Adrenal gland (tissue), 5 donors: ENCODE measurements around the gene HSD3B2.

Source experiments
- POLR2A ChIP-seq, 2 donors: fragments of 450-650 bp; IDR thresholded peaks; one replicate each; pipeline ENCODE4 v1.6.1; 2017; ENCODE audit warnings: antibody characterized with exemption in 2 of 2, mild to moderate bottlenecking in 2 of 2, moderate library complexity in 1 of 2
- TF ChIP-seq, protein P1 (sequence below), 6 experiments: fragments of 450-650 bp in 4 of 6; fragments of 200-600 bp in 2 of 6; sonication (generic) in 1 of 6; IDR thresholded peaks; 1 replicate in 5 of 6; 2 replicates in 1 of 6; pipeline versions ENCODE4 v1.5.1 to v1.8.0; 2016 to 2021; ENCODE audit warnings: antibody characterized with exemption in 6 of 6, mild to moderate bottlenecking in 2 of 6, moderate library complexity in 1 of 6
- donor health status: DM: no; HTN: no; CAD: no.

DNA sequence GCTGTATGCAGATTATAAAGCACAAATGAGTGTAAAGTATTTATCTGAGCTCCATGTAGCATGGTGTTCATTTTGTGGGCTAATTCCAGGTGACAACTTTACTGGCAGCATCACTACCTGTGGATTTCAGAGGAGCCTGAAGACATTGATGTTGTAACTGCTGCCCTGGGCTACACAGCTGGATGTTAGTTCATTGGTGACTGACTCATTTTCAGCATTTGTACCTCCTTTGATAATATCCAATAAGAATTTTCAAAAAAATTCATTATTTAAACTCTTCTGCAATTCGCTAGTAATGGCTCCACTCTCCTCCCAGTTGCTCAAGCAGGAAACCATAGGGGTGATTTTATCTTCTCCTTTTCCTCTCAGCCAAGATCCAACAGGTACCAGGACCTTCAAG, 54.8 kb downstream of the HSD3B2 start:
- TF ChIP-seq, protein P1, sequence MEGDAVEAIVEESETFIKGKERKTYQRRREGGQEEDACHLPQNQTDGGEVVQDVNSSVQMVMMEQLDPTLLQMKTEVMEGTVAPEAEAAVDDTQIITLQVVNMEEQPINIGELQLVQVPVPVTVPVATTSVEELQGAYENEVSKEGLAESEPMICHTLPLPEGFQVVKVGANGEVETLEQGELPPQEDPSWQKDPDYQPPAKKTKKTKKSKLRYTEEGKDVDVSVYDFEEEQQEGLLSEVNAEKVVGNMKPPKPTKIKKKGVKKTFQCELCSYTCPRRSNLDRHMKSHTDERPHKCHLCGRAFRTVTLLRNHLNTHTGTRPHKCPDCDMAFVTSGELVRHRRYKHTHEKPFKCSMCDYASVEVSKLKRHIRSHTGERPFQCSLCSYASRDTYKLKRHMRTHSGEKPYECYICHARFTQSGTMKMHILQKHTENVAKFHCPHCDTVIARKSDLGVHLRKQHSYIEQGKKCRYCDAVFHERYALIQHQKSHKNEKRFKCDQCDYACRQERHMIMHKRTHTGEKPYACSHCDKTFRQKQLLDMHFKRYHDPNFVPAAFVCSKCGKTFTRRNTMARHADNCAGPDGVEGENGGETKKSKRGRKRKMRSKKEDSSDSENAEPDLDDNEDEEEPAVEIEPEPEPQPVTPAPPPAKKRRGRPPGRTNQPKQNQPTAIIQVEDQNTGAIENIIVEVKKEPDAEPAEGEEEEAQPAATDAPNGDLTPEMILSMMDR (IDR thresholded peaks at IDR 0.05) = no peak
- no peak for TF ChIP-seq POLR2A (IDR thresholded peaks at IDR 0.05)
